Osteocyte (in vitro differentiated cells): ENCODE measurements around the gene PTPRN2. TPM values are rescaled to one million over a fixed set of nuclear protein-coding genes. Genes with fewer than 3 reads are reported as not detected.

Experiments used
- DNase-seq: peaks from one replicate; pipeline ENCODE4 v3.0.0; 2021; ENCODE audit warnings: mixed read lengths; ENCODE audit not compliant: unreplicated experiment; ENCODE audit errors: extremely low spot score
- H3K27ac Mint-ChIP-seq: one replicate; pipeline ENCODE4 v1.8.0; 2021; ENCODE audit warnings: mild to moderate bottlenecking, mixed read lengths; ENCODE audit not compliant: unreplicated experiment
- H3K27me3 Mint-ChIP-seq: one replicate; pipeline ENCODE4 v1.8.0; 2021; ENCODE audit warnings: mixed read lengths; ENCODE audit not compliant: unreplicated experiment
- H3K36me3 Mint-ChIP-seq: one replicate; pipeline ENCODE4 v1.8.0; 2021; ENCODE audit warnings: mixed read lengths; ENCODE audit not compliant: unreplicated experiment
- H3K4me1 Mint-ChIP-seq: one replicate; pipeline ENCODE4 v1.8.0; 2021; ENCODE audit warnings: mixed read lengths; ENCODE audit not compliant: unreplicated experiment
- H3K4me3 Mint-ChIP-seq: one replicate; pipeline ENCODE4 v1.8.0; 2021; ENCODE audit warnings: mild to moderate bottlenecking, moderate library complexity, mixed read lengths; ENCODE audit not compliant: unreplicated experiment
- H3K9me3 Mint-ChIP-seq: one replicate; pipeline ENCODE4 v1.8.0; 2021; ENCODE audit warnings: mixed read lengths; ENCODE audit not compliant: unreplicated experiment
- CTCF ChIP-seq: fragments of 200-600 bp; sonication (generic); IDR thresholded peaks from 2 replicates; pipeline ENCODE4 v1.5.0; 2021; ENCODE audit warnings: antibody characterized with exemption, mild to moderate bottlenecking, moderate library complexity
- total RNA-seq: library from RNA; stranded (reverse); gene quantifications from 2 replicates; pipeline ENCODE4 v1.2.1, GENCODE V29; 2021

PTPRN2 gene
- total RNA-seq, 1 donor from 2014 or later = 0.59 TPM

- peaks cover 20% of the 10 kb centered on the region for H3K9me3 Mint-ChIP-seq
- no peaks in the 10 kb centered on the region for H3K27me3 Mint-ChIP-seq
- no peaks in the 10 kb centered on the region for H3K4me1 Mint-ChIP-seq
- DNase-seq = no peak
- H3K36me3 Mint-ChIP-seq = no peaks in the 10 kb centered on the region
- no peak overlapping the region for H3K27ac Mint-ChIP-seq
- no peak for TF ChIP-seq CTCF
- H3K4me3 Mint-ChIP-seq = no peak overlapping the region
These were observed 98.0 kb downstream of the PTPRN2 start for GRCh38 chr7:158489462-158490155.

- H3K27me3 Mint-ChIP-seq = no peaks in the 10 kb centered on the region
- no peak overlapping the region for H3K4me3 Mint-ChIP-seq
- H3K27ac Mint-ChIP-seq = no peak overlapping the region
- no peak for DNase-seq
- no peaks in the 10 kb centered on the region for H3K36me3 Mint-ChIP-seq
- no peaks in the 10 kb centered on the region for H3K4me1 Mint-ChIP-seq
- no peak for TF ChIP-seq CTCF
- peaks cover 23% of the 10 kb centered on the region for H3K9me3 Mint-ChIP-seq
These were observed 99.2 kb downstream of the PTPRN2 start for GRCh38 chr7:158488181-158488971.

- no peak for DNase-seq
- no peaks in the 10 kb centered on the region for H3K4me1 Mint-ChIP-seq
- no peaks in the 10 kb centered on the region for H3K27me3 Mint-ChIP-seq
- peaks cover 27% of the 10 kb centered on the region for H3K9me3 Mint-ChIP-seq
- H3K4me3 Mint-ChIP-seq = no peak overlapping the region
- TF ChIP-seq CTCF = no peak
- H3K27ac Mint-ChIP-seq = no peak overlapping the region
- no peaks in the 10 kb centered on the region for H3K36me3 Mint-ChIP-seq
These were observed 99.9 kb downstream of the PTPRN2 start for GRCh38 chr7:158487631-158488151.

- Mint-ChIP-seq H3K9me3 (peaks cover 28% of the 10 kb centered on the region), H3K27me3 (no peaks in the 10 kb centered on the region), H3K4me3 (no peak overlapping the region), H3K36me3 (no peaks in the 10 kb centered on the region), H3K27ac (no peak overlapping the region), H3K4me1 (no peaks in the 10 kb centered on the region)
- DNase-seq = no peak
- no peak for TF ChIP-seq CTCF
These were observed 100.7 kb downstream of the PTPRN2 start for GRCh38 chr7:158486919-158487318.
